Subcutaneous abdominal adipose tissue (tissue), 5 donors: ENCODE measurements around the gene SGCG.

Experiments
- H3K27ac ChIP-seq: one replicate; pipeline ENCODE4 v1.7.0; 2013; ENCODE audit warnings: low read depth, mild to moderate bottlenecking, inconsistent platforms, low read length, moderate library complexity
- H3K27me3 ChIP-seq, 5 donors: one replicate each; pipeline ENCODE4 v1.7.0; 2013; ENCODE audit warnings: low read length in 5 of 5, inconsistent platforms in 1 of 5; ENCODE audit not compliant: control insufficient read depth in 5 of 5, insufficient read depth in 4 of 5
- H3K36me3 ChIP-seq, 5 donors: one replicate each; pipeline ENCODE4 v1.7.0; 2013; ENCODE audit warnings: low read length in 5 of 5; ENCODE audit not compliant: control insufficient read depth in 5 of 5, insufficient read depth in 5 of 5
- H3K4me1 ChIP-seq, 5 donors: one replicate each; pipeline ENCODE4 v1.7.0; 2013; ENCODE audit warnings: low read length in 5 of 5, mild to moderate bottlenecking in 3 of 5, moderate library complexity in 1 of 5; ENCODE audit not compliant: control insufficient read depth in 5 of 5, insufficient read depth in 5 of 5
- H3K4me3 ChIP-seq, 5 donors: one replicate each; pipeline ENCODE4 v1.7.0; 2013; ENCODE audit warnings: low read length in 5 of 5, low read depth in 1 of 5
- H3K9ac ChIP-seq, 5 donors: one replicate each; pipeline ENCODE4 v1.7.0; 2013; ENCODE audit warnings: low read length in 5 of 5, mild to moderate bottlenecking in 4 of 5, moderate library complexity in 3 of 5
- H3K9me3 ChIP-seq, 5 donors: one replicate each; pipeline ENCODE4 v1.7.0; 2013; ENCODE audit warnings: low read length in 5 of 5; ENCODE audit not compliant: control insufficient read depth in 5 of 5
- donor health status: healthy.
- donor health status: healthy.
- donor health status: healthy.
- donor health status: healthy.
- donor health status: healthy.

SGCG gene

DNA sequence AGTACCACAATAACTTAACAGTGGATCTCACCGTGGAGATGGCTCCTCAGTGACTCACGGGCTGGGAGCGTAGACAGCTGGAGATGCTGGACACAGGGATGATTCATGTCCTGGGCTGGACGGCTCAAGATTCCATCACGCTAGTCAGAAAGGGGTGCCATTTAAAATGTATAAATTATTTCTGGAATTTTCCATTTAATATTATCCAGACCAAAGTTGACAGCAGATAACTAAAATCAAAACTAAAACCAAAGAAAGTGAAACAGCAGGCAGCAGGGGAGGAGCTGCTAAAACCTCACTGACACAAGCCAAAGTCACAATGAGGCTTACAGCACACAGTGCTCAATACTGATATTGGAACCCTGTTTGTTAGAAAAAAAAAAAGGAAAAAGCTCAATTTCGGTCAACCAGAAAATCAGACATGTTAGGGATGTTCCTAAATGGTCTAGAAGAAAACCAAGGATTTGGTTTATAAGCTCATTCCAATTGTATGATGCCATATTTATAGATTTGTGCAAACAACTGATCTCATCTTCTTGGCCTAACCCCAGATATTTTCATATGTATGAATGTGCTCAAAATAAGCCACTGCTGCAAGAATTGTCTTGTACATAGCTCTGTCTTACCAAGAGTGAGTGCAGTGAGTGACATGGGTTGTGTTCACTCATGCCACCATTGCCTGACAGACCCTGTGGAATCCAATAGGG, 140.9 kb downstream of the SGCG start:
- H3K4me3 ChIP-seq = peak overlapping the region in 3 of 5 donors; percentile 13 to 43 (median 40)

DNA sequence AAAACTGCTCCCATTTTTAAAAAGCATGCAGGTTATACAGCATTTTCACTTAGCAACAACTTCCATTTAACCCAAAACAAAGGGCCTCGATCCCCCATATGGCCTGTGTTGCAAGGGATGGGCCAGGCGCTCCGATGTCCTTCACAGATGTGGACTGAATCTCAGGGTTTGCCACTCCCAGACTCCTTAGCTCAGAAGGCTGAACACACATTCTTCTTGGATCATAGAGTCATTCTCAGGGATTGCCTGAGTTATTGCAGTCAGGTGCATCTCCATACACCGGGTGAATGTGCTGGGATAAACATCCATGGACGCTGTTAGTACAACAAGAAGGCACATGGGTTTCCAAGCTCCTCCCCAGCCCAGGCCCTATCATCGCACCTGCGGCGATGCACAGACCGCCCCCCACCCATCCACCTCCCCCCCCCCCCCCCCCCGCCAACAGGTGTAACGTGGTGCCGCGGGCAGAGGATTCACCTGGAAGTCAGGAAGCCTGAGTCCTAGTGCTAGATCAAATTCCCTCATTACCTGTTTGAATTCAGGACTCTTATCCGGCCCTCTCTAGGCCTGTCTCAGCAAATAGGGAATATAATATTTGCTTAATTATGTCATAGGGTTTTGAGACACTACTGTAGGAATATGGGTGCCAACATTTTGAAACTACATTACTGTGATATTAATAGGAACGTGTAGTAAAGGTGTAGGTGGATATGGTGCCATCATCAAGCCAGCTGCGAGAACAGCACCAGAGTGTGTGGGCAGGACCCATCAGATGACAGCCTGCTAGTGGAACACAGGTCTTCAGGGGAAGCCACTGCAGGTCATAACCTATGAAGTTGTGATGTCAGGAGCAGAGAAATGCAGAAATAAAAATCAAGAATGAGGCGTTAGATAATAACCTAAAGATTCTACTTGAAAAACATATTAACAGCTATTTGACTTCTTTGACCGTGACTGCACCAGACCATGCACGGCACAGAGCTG, 141.9 kb downstream of the SGCG start:
- Histone ChIP-seq H3K36me3 (peaks cover 0 to 5% (median 0%) of the 10 kb centered on the region in 5 donors), H3K4me3 (no peak overlapping the region), H3K4me1 (peaks cover 4 to 27% (median 22%) of the 10 kb centered on the region in 5 donors), H3K9ac (no peak overlapping the region), H3K9me3 (no peaks in the 10 kb centered on the region), H3K27ac (peak overlapping the region; percentile 57), H3K27me3 (no peaks in the 10 kb centered on the region)

More for the DNA sequence above, 140.9 kb downstream of the SGCG start:
- Histone ChIP-seq H3K27me3 (no peaks in the 10 kb centered on the region), H3K9me3 (no peaks in the 10 kb centered on the region), H3K9ac (peak overlapping the region in 1 of 5 donors; percentile 24), H3K27ac (peak overlapping the region; percentile 57), H3K36me3 (peaks cover 0 to 5% (median 0%) of the 10 kb centered on the region in 5 donors), H3K4me1 (peaks cover 4 to 27% (median 22%) of the 10 kb centered on the region in 5 donors)

GRCh38 chr13:23323946-23324709, 143.3 kb downstream of the SGCG start:
- H3K4me3 ChIP-seq = no peak overlapping the region
- H3K9me3 ChIP-seq = no peaks in the 10 kb centered on the region
- peaks cover 0 to 5% (median 0%) of the 10 kb centered on the region in 5 donors for H3K36me3 ChIP-seq
- H3K27me3 ChIP-seq = no peaks in the 10 kb centered on the region
- no peak overlapping the region for H3K9ac ChIP-seq
- H3K27ac ChIP-seq = no peak overlapping the region
- H3K4me1 ChIP-seq = peaks cover 4 to 27% (median 20%) of the 10 kb centered on the region in 5 donors

GRCh38 chr13:23325191-23325590, 144.4 kb downstream of the SGCG start:
- Histone ChIP-seq H3K36me3 (peaks cover 0 to 5% (median 0%) of the 10 kb centered on the region in 5 donors), H3K27ac (no peak overlapping the region), H3K4me3 (no peak overlapping the region), H3K9me3 (peaks cover 0 to 2% (median under 1%) of the 10 kb centered on the region in 5 donors), H3K27me3 (no peaks in the 10 kb centered on the region), H3K4me1 (peaks cover 4 to 19% (median 13%) of the 10 kb centered on the region in 5 donors), H3K9ac (no peak overlapping the region)

DNA sequence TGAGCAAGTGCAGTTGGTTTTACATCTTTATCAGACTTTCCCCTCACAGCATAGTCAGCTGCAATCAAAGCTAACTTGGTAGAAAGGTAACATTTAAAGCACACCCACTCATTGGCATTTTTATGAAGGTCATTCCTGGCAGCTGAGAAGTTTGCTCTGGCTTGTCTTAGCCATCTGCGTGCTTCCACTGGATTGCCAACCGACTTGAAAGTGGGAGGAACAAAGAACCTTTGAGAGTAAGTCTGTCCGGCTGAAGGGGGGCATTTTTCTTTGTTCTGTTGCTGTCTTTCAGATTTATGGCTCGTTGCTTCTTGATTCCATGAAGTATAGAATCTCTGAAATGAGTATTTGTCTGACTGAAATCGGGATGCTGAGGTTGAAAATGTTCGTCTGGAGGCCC, 149.6 kb downstream of the SGCG start:
- Histone ChIP-seq H3K9ac (no peak overlapping the region), H3K9me3 (peaks cover 0 to 27% (median 10%) of the 10 kb centered on the region in 5 donors), H3K4me3 (no peak overlapping the region), H3K27ac (no peak overlapping the region), H3K36me3 (peaks cover 0 to 4% (median 0%) of the 10 kb centered on the region in 5 donors), H3K27me3 (no peaks in the 10 kb centered on the region), H3K4me1 (no peaks in the 10 kb centered on the region)

DNA sequence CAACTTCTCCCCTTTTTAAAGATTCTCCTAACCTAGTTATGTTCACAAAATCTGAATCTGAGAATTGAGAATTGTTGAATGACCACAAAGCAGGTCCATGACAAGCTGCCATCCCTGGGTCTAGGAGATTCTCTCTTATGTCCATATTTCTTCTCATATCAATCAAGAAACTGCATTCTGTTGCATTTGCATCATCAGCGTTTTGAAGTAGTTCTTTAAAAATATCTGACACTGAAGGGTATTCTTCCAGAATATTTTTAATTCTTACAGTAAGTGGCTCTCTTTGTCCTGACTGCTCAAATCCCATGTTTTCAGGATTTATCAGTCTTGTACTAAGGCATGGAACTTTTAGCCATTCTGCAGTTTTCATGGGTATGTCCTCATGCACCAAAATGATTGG, 158.4 kb downstream of the SGCG start:
- Histone ChIP-seq H3K36me3 (peaks cover 12 to 21% (median 17%) of the 10 kb centered on the region in 5 donors), H3K27ac (no peak overlapping the region), H3K4me1 (no peaks in the 10 kb centered on the region), H3K27me3 (no peaks in the 10 kb centered on the region), H3K9me3 (peaks cover 0 to 10% (median 5%) of the 10 kb centered on the region in 5 donors), H3K4me3 (no peak overlapping the region), H3K9ac (no peak overlapping the region)

- H3K9me3 ChIP-seq = no peaks in the 10 kb centered on the region
- H3K4me3 ChIP-seq = no peak overlapping the region
- peaks cover 18 to 30% (median 19%) of the 10 kb centered on the region in 5 donors for H3K36me3 ChIP-seq
- peaks cover 0 to 17% (median 12%) of the 10 kb centered on the region in 5 donors for H3K4me1 ChIP-seq
- H3K9ac ChIP-seq = no peak overlapping the region
- no peaks in the 10 kb centered on the region for H3K27me3 ChIP-seq
- no peak overlapping the region for H3K27ac ChIP-seq
Measured at GRCh38 chr13:23344931-23345595, 164.3 kb downstream of the SGCG start.

DNA sequence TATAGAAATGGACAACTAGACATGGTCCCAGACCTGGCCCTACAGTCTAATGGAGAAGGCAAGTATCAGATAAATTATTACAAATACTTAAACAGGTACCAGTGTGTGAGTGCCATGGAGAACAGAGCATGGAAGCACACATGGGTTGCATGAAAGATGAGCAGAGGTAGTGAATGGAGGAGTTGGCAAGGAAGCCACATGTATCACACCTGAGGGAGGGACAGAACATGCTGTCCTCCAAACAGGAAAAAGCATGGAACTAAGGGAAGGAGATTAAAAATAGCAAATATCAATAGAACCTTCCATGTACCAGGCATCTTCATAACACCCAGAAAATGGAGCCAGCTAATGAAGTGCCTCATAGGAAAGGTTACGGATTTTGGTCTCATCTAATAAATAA, 166.8 kb downstream of the SGCG start:
- H3K4me1 ChIP-seq = peaks cover 0 to 17% (median 13%) of the 10 kb centered on the region in 5 donors
- H3K27ac ChIP-seq = no peak overlapping the region
- no peak overlapping the region for H3K9ac ChIP-seq
- no peaks in the 10 kb centered on the region for H3K9me3 ChIP-seq
- no peak overlapping the region for H3K4me3 ChIP-seq
- H3K27me3 ChIP-seq = no peaks in the 10 kb centered on the region
- H3K36me3 ChIP-seq = peaks cover 4 to 15% (median 7%) of the 10 kb centered on the region in 5 donors
